ENCODE data around the gene TMEM147.

Gene TMEM147, protein sequence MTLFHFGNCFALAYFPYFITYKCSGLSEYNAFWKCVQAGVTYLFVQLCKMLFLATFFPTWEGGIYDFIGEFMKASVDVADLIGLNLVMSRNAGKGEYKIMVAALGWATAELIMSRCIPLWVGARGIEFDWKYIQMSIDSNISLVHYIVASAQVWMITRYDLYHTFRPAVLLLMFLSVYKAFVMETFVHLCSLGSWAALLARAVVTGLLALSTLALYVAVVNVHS

DNA sequence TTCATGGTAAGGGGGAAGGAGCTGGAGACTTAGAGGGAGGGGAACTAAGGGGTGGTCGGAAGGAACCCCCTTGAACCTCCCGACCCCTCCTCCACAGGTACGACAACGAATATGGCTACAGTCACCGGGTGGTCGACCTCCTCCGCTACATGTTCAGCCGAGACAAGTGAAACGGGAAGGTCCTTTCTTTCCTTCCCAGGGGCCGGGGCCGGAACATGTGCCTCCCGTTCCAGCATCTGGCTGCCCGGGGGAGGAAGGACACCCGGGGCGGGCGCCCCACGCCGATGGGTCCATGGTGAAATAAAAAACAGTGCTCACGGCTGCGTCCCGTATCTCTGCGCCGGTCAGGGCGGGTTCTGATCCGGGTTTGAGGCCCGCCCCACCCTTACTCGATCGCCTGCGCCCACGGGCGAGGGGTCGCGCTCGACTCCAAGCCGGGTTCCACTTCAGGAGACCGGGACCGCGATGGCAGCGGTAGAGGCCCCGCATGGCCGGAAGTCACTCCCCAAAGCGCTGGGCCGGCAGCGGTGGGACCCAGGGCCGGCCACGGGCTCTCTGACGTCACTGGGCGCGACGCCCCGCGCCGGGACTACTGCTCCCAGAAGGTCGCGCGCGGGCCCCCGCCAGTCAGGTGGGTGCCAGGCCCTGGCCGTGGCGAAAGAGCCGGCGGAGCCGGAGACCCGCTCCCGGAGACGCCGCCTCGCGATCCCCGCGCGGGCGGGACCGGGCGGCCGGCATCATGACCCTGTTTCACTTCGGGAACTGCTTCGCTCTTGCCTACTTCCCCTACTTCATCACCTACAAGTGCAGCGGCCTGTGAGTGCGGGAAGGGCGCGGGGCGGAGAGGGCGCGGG, at the start of gene TMEM147:
TMEM147 (plus strand) TSS at position 626 of the 854 bp plus-strand sequence; CDS start at position 740, 114 bp downstream.
- peak; percentile 67 to 69 for DNase-seq

DNA sequence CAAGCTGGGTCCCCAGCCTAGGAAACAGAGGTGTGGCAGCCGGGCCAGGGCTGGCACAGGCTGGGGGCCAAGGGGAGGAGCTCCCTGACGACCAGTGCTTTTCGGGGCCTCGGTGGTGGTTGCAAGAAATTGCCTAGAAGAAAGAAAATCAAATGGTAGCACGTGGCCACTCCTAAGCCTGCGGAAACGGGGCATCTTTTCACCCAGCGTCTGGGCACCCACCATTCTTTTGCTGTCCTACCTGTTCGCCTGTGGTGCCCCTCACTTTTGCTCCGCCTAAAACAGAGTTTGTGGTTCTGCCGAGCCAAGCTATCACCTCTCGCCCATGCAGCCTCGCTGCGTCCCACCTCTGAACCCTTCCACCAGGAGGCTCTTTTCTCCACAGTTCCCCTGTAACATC, 48.0 kb upstream of the TMEM147 start:
- DNase-seq, result no peak

DNA sequence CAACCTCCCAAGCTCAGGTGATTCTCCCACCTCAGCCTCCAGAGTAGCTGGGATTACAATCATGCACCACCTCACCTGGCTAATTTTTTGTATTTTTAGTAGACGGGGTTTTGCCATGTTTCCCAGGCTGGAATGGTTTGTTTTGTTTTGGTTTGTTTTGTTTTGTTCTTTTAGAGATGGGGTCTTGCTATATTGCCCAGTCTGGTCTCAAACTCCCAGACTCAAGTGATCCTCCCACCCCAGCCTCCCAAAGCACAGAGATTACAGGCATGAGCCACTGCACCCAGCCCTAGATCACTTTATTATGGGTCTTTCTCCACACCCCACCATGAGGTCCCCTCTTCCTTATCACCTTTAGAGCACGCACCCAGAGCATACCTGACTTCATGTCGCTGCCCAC, 47.2 kb upstream of the TMEM147 start:
- no peak for DNase-seq

DNA sequence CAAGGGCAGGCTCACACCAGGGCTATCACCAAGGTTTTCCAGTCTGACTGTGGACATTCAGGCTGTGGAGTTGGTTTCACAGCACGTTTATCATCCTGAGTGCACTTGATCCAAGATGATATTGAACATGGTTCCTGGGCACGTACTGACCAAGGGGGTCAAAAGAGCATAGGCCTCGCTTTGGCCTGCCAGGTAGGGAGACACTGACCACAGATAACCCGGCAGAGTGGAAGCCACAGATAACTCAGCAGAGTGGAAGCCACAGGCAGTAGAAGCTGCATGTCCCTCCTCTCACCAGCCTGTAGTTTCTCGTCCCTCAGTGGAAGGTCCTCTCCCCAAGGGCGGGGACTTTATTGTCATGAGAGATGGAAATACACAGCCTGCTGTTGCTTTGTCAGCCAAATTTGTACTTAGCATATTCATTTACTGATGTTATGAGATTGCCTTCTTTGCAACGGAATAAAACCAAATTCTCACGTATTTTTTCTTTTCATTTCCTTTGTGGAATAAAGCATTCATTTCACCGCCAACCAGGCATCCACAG, 46.4 kb upstream of the TMEM147 start:
- DNase-seq, result no peak

DNA sequence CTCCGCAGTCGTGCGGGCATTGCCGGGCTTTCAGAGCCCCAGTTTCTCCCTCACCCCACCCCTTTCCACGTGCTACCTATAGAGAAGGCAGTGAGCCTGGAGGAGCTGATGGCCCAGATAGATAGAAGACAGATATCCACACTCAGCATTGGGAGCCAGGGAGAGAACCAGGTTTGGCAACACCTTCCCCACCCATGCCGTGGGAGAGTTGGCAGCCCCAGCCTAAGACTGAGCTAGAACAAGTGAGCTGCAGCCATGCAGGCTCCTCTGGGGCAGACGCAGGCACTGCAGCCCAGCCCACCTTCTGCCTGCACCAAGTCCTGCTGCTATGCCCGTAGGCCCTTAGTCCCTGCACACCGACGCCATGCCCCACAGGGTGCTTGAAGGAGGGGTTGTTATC, 44.8 kb upstream of the TMEM147 start:
- DNase-seq, result no peak

DNA sequence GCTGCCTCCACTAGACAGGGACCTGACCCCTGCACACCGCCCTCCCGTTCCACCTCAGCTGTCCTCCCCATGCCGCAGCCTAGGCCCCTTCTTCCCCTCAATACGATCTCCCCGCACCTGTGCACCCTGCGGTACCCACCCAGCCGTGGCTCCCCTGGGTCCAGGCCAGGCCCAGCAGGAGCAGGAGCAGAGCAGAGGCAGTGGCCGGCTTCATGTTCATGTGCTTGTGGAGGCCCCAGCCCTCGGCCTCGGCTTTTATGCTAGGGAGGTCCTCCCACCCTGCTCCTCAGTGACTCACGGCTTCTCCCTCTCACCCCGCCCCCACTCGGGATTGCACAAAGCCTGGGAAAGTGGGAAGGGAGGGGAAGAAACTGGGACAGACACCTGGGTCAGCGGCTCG, 43.7 kb upstream of the TMEM147 start:
- DNase-seq, result no peak

DNA sequence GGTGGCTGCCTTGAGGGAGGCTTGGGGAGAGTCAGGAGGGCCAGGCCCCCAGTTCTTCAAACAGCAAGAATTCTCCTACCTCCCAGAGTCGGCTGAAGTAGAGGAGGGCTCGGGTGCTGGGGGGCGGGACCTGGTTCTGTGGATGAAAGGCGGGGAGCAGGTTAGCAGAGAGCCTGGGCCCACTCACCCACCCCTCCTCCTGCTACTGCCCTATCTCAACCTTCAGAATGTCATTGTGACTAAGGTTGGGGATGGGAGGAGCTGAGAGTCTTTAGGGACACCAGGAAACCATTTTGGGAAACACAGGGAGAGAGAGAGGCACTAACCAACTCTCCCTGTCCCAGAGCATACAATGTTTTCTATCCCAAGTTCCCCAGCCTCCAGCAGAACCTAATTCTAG, 42.7 kb upstream of the TMEM147 start:
- DNase-seq, result no peak

DNA sequence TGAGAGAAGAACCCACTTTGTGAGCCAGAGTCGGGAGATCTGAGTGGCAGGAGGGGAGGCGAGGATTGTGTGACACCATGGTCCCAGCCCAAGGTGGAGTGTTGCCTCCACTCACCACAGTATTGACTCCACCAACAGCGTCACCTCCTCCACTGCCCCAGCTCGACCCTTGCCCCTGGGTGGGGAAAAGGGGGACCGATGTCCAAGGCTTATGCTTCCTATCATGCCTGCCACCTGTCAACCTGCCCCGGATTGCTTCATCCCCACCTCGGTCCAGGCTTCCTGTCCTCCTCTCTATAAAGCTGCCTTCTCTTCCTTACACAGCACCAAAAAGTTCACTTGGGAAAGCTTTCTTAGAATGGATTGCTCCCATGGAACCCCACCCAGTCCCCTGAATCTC, 39.4 kb upstream of the TMEM147 start:
- DNase-seq, result no peak

DNA sequence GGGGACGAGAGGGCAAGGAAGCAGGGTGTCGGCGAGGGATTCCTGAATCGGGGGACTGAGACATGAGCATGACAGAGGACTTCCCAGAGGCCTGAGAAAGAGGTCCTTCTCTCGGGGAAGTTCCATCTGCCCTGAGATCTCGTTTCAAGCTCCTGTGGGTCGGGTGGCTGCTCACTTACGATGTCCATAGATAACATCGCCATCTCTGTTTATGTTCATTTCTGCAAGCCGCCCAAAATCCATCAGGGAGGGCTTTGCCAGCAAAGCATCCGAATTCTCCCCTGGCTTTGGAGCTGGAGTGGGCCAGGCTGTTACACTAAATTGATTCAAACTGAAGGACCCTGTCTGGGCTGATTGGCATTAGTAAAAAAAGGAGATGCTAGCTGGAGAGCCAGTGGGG, 37.9 kb upstream of the TMEM147 start:
- no peak for DNase-seq

DNA sequence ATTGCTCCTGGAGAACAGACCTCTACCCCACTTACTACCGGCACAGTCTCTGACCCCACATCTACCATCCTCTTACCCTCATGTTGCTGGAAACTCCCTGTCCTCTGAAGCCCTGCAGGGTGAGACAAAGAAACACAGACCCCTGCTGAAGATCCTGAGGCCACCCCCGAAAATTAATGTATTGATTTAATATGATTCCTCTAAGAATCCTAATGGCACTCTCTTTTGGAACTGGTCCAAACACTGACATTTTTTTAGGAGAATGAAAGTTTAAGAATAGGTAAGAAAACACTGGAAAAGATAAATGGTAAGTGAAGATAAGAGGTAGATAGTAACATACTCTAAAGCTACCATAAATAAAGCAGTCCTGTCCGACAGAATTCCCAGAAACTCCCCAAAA, 37.3 kb upstream of the TMEM147 start:
- DNase-seq, result no peak

DNA sequence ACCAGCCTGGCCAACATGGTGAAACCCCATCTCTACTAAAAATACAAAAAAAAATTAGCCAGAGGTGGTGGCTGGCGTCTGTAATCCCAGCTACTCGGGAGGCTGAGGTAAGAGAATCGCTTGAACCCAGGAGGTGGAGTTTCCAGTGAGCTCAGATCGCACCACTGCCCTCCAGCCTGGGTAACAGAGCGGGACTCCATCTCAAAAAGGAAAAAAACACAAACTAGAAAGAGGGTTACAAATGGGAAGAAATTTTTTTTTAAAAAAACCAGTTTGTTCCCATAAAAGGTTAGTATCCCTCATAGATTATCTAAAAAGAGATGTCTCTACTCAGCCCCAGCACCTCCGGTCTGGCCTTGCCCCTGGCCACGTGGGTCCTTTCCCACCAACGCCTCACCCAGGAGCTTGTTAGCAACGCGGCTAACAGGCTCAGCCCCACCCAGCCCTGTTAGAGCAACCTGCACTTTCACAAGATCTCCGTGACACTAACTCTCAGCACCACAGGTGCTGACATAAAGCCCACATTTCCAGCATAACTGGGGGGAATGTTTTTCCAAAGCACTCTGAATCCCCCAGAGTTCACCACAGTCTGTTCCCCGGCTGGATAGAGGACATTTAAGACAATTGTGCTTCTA, 36.3 kb upstream of the TMEM147 start:
- DNase-seq, result peak in 1 of 2 experiments; percentile 9

DNA sequence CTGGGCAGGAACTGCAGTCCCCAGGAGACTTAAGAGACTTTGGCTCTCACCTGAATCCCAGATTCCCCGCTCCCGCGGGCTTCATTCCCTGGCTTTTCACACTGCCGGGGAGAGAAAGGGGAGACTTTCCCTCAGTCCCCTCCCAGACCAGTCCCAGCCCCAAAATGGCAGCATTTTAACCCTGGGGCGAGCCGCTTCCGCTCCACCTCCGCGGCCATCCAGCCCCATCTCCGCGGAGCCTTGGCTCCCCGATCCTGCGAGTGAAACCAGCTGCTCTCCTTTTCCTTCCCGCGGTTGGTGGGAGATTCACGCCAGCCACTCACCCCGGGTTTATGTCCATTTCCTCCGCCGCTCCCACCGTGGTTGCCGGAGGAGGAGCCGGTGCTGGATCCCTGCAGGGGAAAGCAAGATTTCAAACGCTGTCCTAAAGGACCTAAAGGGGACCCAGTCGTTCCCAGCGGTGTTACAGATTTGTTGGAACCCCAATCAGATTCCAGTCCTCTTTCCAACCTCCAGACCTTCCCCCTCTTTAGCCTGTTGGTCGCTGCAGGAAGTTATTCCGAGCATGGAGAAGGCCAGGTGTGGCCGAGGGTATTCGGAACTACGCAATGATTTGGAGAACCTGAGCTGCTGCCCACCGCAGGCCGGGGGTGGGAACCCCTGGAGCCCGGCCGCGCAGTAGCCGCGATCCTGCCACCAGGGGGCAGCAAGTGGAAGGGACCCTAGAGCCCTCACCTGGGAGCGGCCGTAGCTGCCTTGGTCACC, 35.4 kb upstream of the TMEM147 start:
- peak; percentile 67 to 69 for DNase-seq

DNA sequence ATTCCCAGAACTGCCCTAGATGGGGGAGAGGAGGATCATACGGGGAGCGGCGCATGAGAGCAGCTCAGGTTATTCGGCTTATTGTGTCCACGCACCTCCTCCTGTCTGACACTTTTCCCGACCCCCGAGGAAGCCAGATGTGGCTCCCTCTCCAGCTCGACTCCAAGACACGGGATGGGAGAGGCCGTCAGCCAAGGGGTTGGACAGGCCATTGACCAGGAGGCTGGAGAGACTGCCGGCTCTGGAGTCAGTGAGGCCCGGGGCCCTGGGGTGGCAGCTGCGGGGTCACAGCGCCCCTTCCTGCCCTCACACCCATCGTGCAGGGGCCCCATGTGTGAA, 34.8 kb upstream of the TMEM147 start:
- no peak for DNase-seq

DNA sequence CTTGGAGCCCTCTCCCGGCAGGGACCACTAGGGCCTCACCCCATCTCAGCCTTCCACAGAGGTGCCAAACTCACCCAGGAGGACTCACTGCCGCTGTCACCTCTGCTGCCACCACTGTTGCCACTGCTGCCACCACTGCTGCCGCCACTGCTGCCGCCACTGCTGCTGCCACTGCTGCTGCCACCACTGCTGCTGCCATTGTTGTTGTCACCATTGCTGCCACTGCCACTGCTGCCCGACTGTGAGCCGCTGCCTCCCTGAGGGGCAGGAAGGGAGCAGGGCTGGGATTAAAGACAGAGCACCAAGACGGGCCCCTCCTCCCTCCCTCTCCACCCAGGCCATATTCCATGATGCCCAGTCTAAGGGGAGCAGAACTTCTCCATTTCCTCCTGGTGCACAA, 34.1 kb upstream of the TMEM147 start:
- DNase-seq, result no peak

DNA sequence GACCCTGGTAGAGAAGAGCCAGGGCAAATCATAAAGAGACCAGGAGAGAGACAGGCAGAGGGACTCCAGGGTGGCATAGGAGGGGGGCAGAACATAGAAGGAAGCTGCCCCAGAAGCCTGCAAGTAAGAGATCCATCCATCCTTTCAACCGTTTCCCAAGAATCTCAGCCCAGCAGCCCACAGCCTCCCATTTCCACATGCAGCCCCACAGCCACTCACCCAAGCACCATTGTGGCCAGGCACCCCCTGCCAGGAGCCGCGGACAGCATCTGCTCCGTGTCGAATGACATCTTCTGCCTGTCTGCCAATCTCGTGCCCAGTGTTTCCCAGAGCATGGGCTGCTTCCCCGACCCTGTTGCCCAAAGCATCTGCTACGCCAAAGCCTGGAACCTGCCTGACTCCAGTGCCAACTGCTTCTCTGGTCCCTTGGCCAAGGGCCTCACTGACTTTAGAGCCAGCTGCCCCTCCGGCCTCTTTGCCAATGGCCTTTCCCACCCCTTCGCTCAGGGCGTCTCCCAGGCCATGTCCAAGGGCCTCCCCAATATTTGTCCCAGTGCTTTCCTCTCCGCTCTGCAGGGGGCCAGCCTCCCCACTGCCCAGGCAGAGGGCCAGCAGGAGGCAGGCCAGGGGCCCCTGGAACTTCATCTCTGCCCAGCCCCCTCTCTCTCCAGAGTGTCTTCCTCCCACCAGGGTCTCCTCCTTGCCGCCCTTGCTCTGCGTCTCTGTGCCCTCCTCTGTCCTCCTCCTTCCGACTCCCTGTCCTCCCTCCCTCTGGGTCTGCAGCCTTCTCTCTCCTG, 32.4 kb upstream of the TMEM147 start:
- no peak for DNase-seq

DNA sequence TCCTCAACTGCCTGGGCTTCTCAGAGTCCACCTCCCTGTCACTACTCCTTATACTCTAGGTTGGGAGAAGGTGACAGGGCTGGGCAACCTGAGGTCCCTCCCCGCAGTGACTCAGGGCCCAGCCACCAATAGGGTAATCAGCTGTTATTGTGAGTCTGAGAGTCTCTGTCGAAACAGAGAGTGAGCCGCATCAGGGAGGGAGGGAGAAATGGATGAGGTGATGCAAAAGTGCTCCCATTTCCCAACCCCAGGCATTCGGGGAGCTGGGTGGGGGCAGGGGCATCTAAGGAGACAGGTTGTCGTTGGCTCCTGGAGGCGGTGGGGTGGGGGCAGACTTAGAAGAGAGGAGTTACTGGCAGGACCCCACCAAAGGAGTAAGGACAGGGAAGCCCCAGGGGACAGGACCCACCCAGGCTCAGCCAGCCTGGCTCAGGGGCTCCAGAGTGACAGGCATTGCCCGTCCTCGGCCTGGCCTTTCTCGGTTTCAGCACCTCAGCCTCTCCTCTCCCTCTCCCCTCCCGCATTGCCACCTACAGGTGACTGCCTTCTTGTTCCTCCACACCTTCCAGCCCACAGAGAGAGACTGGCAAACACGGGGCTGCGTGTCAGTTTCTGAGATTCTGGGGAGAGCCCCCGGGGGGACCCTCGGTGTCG, 31.7 kb upstream of the TMEM147 start, which contains the start of gene DMKN:
DMKN (minus strand) TSS at position 22 of the 654 bp plus-strand sequence. CDS start 174 bp downstream, outside the sequence.
- DNase-seq, result no peak

DNA sequence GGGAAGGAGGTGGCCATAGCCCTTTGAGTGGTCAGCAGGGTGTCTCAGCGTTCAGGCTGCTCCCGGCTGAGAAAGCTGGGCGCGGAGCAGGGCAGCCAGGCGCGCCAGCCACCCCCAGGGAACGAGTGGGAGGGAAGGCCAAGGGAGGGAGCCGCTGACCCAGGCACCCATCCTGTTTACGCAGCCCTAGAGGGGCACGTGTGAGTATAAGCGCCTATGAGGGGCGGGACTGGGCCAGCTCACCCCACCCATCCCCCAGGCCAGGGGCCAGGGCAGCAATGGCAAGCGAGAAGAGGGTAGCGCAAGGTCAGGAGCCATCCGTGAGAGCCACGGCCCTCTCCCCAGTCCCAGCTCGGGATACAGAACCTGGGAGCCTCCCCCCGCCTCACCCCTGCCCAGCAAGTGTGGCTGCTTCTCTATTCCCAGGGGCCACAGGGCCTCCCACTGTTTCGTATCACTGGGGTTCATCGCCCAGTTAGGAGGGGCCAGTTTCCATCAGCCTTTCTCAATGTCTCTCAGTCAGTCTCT, 31.1 kb upstream of the TMEM147 start:
- no peak for DNase-seq

DNA sequence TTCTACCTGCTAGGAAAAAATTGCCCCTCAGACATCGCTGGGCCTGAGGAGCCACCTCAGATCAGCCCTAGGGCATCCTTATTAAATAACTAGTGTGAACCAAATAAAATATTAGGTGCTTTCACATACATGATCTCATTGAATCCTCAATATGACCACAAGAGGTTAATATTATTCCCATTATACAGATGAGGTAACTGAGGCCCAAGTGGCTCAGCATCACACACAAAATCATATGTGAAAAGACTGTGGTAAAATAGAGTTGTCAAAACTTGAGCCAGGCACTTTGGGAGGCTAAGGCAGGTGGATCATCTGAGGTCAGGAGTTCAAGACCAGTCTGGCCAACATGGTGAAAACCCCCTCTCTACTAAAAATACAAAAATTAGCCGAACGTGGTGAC, 29.1 kb upstream of the TMEM147 start:
- no peak for DNase-seq

DNA sequence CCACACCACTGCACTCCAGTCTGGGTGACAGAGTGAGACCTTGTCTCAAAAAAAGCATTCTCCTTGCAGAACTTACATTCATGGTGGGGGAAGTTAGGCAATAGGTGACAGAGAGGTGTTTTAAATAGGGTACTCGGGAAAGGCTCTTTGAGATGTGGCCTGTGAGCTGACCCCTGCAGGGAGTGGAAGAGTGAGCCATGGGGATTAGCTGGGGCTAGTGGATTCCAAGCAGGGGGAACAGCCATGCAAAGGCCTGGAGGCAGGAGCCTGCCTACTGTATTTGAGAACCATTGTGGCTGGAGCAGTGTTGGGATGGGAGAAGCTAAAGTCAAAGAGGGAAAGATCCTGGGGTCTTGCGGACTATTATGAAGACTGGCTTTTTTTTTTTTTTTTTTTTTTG, 28.1 kb upstream of the TMEM147 start:
- no peak for DNase-seq

DNA sequence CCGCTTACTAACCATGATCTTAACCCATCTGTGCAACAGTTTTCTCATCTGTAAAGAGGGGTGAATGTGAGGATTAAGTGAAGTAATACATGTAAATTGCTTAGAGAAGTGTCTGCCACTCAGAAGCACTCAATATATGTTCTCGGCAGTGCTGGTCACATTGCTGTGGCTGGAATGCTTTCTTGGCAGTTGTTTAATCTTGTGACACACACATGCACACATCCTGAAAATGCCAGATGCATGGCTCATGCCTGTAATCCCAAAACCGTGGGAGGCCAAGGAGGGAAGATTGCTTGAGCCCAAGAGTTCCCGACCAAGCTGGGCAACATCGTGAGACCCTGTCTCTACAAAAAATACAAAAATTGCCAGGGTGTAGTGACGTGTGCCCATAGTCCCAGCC, 27.1 kb upstream of the TMEM147 start:
- DNase-seq, result no peak

DNA sequence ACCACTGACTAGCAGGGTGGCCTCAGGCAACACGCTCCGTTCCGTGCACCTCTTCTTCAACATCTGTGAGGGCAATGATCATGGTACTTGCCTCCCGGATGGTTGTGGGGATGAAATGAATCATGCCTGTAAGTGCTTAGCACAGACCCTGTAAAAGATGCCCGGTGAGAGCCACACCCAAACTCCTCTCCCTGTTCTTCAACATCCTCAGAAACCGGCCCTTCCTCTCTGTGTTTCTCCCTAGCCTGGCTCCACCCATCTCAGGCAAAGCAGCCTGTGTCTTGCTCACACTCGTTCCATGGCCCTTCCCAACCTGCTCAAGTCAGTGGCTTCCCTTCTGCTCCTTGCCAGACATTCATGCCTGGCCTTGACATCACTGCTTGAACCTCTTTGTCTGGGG, 26.1 kb upstream of the TMEM147 start:
- no peak for DNase-seq

All from activated CD4-positive, alpha-beta T cell treated with anti-CD3 and anti-CD28 coated beads, Interleukin-2, amount 50 U/mL, for 4 hours (primary cell).